ENCODE results near the gene CARD18. TPM values are rescaled to one million over a fixed set of nuclear protein-coding genes. Genes with fewer than 3 reads are reported as not detected.
"Not testable (repeated sequence)": the region's sequence is repeated elsewhere in the genome, so short reads cannot be mapped to it uniquely, and the experiment has no call there.

CARD18 gene
- total and polyA plus RNA-seq, 2 of the 13 experiments (the other 11 are each of a cell fraction or from before 2014, with no cell fraction given), result not detected

GRCh38 chr11:105108247-105108646 is 31.3 kb downstream of the CARD18 start:
- in situ Hi-C loops (cut with HindIII; ENCODE audit: extremely low pct_ligation_motif_present, low pct_unique_long_range_greater_than_20kb), result no loop called here
- Histone ChIP-seq H2AFZ (ENCODE audit: low read length) (no peak overlapping the region), H3K79me2 (ENCODE audit: insufficient read depth, low read length) (no peaks in the 10 kb centered on the region), H3K9ac (ENCODE audit: insufficient read depth, low read depth, low read length) (no peak overlapping the region), H3K27me3 (ENCODE audit: control insufficient read depth in 1 of 2, insufficient read depth in 2 of 2, low read length in 2 of 2) (no peaks in the 10 kb centered on the region; a peak in 1 of 5 replicates), H3K36me3 (replicated peaks in 1 of 2; ENCODE audit: control insufficient read depth in 1 of 2, insufficient read depth in 2 of 2, low read length in 2 of 2) (no peaks in the 10 kb centered on the region), H3K4me3 (replicated peaks in 1 of 3; ENCODE audit: insufficient read depth in 1 of 3, low read depth in 2 of 3, low read length in 3 of 3) (no peak overlapping the region), H3K27ac (ENCODE audit: extremely low read length, insufficient read depth, low read length) (no peak overlapping the region), H3K4me2 (ENCODE audit: low read depth, low read length) (no peak overlapping the region), H3K9me3 (ENCODE audit: low read length) (no peaks in the 10 kb centered on the region), H4K20me1 (ENCODE audit: insufficient read depth, low read length) (no peaks in the 10 kb centered on the region), H3K4me1 (ENCODE audit: insufficient read depth, low read length) (no peaks in the 10 kb centered on the region)
- no TSS peak for BruUV-seq (replicated peaks)
- POLR2A ChIA-PET, result no interaction called here
- DNase-seq (ENCODE audit: low spot score) (no peak), ATAC-seq (no peak), FAIRE-seq (no peak)
- CTCF ChIA-PET (ENCODE audit: low intra/inter-chr PET ratio, low total read pairs), result no interaction called here
- 13% methylated on average over 1 of the region's 1 CpG for WGBS (ENCODE audit: low lambda C conversion rate)
- TF ChIP-seq ZNF768 (CRISPR knock-in tag; IDR thresholded peaks at IDR 0.05) (no peak), KAT7 (CRISPR knock-in tag; IDR thresholded peaks at IDR 0.05; ENCODE audit: borderline replicate concordance) (no peak), ZNF761 (CRISPR knock-in tag; conservative IDR thresholded peaks at IDR 0.05) (no peak), ZNF180 (CRISPR knock-in tag; IDR thresholded peaks at IDR 0.05; ENCODE audit: borderline replicate concordance, low read depth) (no peak), SATB2 (CRISPR knock-in tag; IDR thresholded peaks at IDR 0.05) (no peak), ARNT (IDR thresholded peaks at IDR 0.05) (no peak), ZNF891 (CRISPR knock-in tag; IDR thresholded peaks at IDR 0.05) (no peak), ZNF556 (CRISPR knock-in tag; IDR thresholded peaks at IDR 0.05; ENCODE audit: borderline replicate concordance) (no peak), ZNF800 (CRISPR knock-in tag; IDR thresholded peaks at IDR 0.05) (no peak), MIER3 (CRISPR knock-in tag; IDR thresholded peaks at IDR 0.05; ENCODE audit: borderline replicate concordance) (no peak), ZNF614 (CRISPR knock-in tag; IDR thresholded peaks at IDR 0.05; ENCODE audit: borderline replicate concordance) (no peak)
- intact Hi-C loops (cut with micrococcal nuclease; ENCODE audit: unreplicated experiment), result no loop called here

DNA sequence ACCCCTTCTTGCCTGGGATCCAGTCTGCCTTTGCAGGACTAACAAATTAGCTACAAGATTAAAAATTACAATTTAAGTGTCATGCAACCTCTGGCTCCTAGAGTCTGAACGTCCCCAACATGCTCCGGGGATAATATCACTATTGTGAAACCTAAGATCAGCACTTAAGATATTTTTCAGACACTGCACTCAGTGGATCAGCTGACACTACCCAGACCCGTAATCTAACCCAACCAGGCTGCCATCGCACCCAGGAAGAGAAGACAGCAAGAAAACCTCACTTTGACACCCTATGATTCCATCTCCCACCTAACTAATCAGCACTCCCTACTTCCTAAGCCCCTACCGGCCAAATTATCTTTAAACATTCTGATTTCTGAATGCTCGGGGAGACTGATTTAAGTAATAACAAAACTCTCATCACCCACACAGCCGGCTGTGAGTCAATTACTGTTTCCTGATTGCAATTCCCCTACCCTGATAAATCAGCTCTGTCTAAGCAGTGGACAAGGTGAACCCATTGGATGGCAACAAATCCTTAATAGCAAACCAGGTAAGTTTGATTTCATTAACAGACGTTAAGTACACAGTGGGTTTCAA is 32.2 kb downstream of the CARD18 start:
- H3K36me3 ChIP-seq (replicated peaks in 1 of 2; ENCODE audit: control insufficient read depth in 1 of 2, insufficient read depth in 2 of 2, low read length in 2 of 2); CTCF ChIA-PET (ENCODE audit: low intra/inter-chr PET ratio, low total read pairs); H3K9ac ChIP-seq (ENCODE audit: insufficient read depth, low read depth, low read length); intact Hi-C loops (cut with micrococcal nuclease; ENCODE audit: unreplicated experiment); BruUV-seq (replicated peaks); H3K27ac ChIP-seq (ENCODE audit: extremely low read length, insufficient read depth, low read length); H2AFZ ChIP-seq (ENCODE audit: low read length); DNase-seq (ENCODE audit: low spot score); H4K20me1 ChIP-seq (ENCODE audit: insufficient read depth, low read length); H3K4me1 ChIP-seq (ENCODE audit: insufficient read depth, low read length); H3K4me3 ChIP-seq (replicated peaks in 1 of 3; ENCODE audit: insufficient read depth in 1 of 3, low read depth in 2 of 3, low read length in 3 of 3); POLR2A ChIA-PET; H3K9me3 ChIP-seq (ENCODE audit: low read length); H3K27me3 ChIP-seq (ENCODE audit: control insufficient read depth in 1 of 2, insufficient read depth in 2 of 2, low read length in 2 of 2); in situ Hi-C loops (cut with HindIII; ENCODE audit: extremely low pct_ligation_motif_present, low pct_unique_long_range_greater_than_20kb); H3K79me2 ChIP-seq (ENCODE audit: insufficient read depth, low read length); FAIRE-seq; ATAC-seq; H3K4me2 ChIP-seq (ENCODE audit: low read depth, low read length): not testable (repeated sequence)
- 38% methylated on average over 8 of the region's 8 CpGs for WGBS (ENCODE audit: low lambda C conversion rate)

Measured in HepG2 (cell line).